Loucy (cell line): Measurements from ENCODE around the gene SMTNL2.

ENCODE experiments used
- H2AFZ ChIP-seq: fragments of 200-600 bp; sonication (generic); 2 replicates; pipeline ENCODE4 v1.6.0; 2016; ENCODE audit warnings: antibody characterized with exemption, mild to moderate bottlenecking, low read length, moderate library complexity
- H3F3A ChIP-seq: fragments of 200-600 bp; 2 replicates; pipeline ENCODE4 v1.6.0; 2016; ENCODE audit warnings: antibody characterized with exemption, low read depth, mild to moderate bottlenecking
- H3K27me3 ChIP-seq: fragments of 200-600 bp; sonication (generic); 2 replicates; pipeline ENCODE4 v1.6.1; 2014; ENCODE audit warnings: low read length, mild to moderate bottlenecking; ENCODE audit not compliant: insufficient read depth, poor library complexity, severe bottlenecking
- H3K36me3 ChIP-seq: fragments of 200-600 bp; sonication (generic); 2 replicates; pipeline ENCODE4 v1.6.1; 2016; ENCODE audit warnings: low read length; ENCODE audit not compliant: insufficient read depth
- H3K4me1 ChIP-seq: fragments of 200-600 bp; sonication (generic); 2 replicates; pipeline ENCODE4 v1.5.1; 2014; ENCODE audit warnings: low read length, mild to moderate bottlenecking; ENCODE audit not compliant: insufficient read depth, poor library complexity, severe bottlenecking
- H3K4me2 ChIP-seq: fragments of 200-600 bp; sonication (generic); 2 replicates; pipeline ENCODE4 v1.6.0; 2014; ENCODE audit warnings: antibody characterized with exemption, low read length, low read depth, mild to moderate bottlenecking; ENCODE audit not compliant: poor library complexity, severe bottlenecking
- H3K4me3 ChIP-seq: fragments of 200-600 bp; sonication (generic); 2 replicates; pipeline ENCODE4 v1.5.1; 2014; ENCODE audit warnings: low read length, mild to moderate bottlenecking, mixed read lengths; ENCODE audit not compliant: poor library complexity, severe bottlenecking
- H3K79me2 ChIP-seq: fragments of 200-600 bp; sonication (generic); 2 replicates; pipeline ENCODE4 v1.6.1; 2014; ENCODE audit warnings: low read length; ENCODE audit not compliant: insufficient read depth
- H3K9ac ChIP-seq: fragments of 200-600 bp; sonication (generic); 2 replicates; pipeline ENCODE4 v1.6.0; 2014; ENCODE audit warnings: mild to moderate bottlenecking, low read depth, low read length, moderate library complexity; ENCODE audit not compliant: poor library complexity, severe bottlenecking
- H3K9me2 ChIP-seq: fragments of 200-600 bp; sonication (generic); replicated peaks from 2 replicates; pipeline ENCODE4 v1.6.1; 2016; ENCODE audit warnings: low read depth, low read length, mixed read lengths
- H3K9me3 ChIP-seq: fragments of 200-600 bp; sonication (generic); 2 replicates; pipeline ENCODE4 v1.6.1; 2014; ENCODE audit warnings: mild to moderate bottlenecking, antibody characterized with exemption, low read length, low read depth; ENCODE audit not compliant: insufficient read depth
- H4K20me1 ChIP-seq: fragments of 200-600 bp; sonication (generic); 2 replicates; pipeline ENCODE4 v1.6.0; 2014; ENCODE audit warnings: antibody characterized with exemption, low read length, mild to moderate bottlenecking; ENCODE audit not compliant: insufficient read depth, poor library complexity, severe bottlenecking
- EZH2phosphoT487 ChIP-seq: fragments of 200-600 bp; IDR thresholded peaks from 2 replicates; pipeline ENCODE4 v1.6.1; 2018; ENCODE audit warnings: antibody characterized with exemption, mild to moderate bottlenecking, moderate library complexity, borderline replicate concordance
- TF ChIP-seq, protein P1 (sequence below): fragments of 200-600 bp; sonication (generic); conservative IDR thresholded peaks from 2 replicates; pipeline ENCODE4 v1.5.1; 2014; ENCODE audit warnings: mild to moderate bottlenecking, antibody characterized with exemption, low read length

The SMTNL2 gene

DNA sequence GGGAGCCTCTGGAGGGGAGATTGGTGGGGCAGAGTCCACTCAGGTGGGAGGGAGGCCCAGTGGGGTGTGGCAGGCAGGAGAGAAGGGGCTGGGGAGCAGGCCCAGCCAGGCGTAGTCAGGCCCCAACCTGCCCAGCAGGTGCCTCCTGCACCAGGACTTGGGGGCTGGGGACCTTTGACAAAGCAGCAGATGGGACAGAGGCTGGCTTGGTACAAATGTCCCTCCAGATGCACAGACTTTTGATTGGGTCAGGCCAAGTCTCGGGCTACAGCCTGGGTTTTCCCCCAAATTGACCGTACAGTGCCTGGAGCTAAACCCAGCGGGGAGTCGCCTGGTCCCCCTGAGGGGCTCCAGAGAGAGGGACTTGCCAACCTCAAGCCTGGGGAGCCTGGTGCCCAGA, 24.4 kb upstream of the SMTNL2 start:
- Histone ChIP-seq H3K9me2 (no peaks in the 10 kb centered on the region), H3K4me2 (no peak overlapping the region), H4K20me1 (no peaks in the 10 kb centered on the region), H3K36me3 (no peaks in the 10 kb centered on the region), H3F3A (no peaks in the 10 kb centered on the region), H3K4me3 (no peak overlapping the region), H3K9me3 (no peaks in the 10 kb centered on the region), H3K4me1 (peaks cover 27% of the 10 kb centered on the region), H3K79me2 (peaks cover 12% of the 10 kb centered on the region), H3K9ac (no peak overlapping the region), H3K27me3 (no peaks in the 10 kb centered on the region), H2AFZ (no peak overlapping the region)
- TF ChIP-seq, protein P1, sequence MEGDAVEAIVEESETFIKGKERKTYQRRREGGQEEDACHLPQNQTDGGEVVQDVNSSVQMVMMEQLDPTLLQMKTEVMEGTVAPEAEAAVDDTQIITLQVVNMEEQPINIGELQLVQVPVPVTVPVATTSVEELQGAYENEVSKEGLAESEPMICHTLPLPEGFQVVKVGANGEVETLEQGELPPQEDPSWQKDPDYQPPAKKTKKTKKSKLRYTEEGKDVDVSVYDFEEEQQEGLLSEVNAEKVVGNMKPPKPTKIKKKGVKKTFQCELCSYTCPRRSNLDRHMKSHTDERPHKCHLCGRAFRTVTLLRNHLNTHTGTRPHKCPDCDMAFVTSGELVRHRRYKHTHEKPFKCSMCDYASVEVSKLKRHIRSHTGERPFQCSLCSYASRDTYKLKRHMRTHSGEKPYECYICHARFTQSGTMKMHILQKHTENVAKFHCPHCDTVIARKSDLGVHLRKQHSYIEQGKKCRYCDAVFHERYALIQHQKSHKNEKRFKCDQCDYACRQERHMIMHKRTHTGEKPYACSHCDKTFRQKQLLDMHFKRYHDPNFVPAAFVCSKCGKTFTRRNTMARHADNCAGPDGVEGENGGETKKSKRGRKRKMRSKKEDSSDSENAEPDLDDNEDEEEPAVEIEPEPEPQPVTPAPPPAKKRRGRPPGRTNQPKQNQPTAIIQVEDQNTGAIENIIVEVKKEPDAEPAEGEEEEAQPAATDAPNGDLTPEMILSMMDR: no peak
- TF ChIP-seq EZH2phosphoT487: no peak

DNA sequence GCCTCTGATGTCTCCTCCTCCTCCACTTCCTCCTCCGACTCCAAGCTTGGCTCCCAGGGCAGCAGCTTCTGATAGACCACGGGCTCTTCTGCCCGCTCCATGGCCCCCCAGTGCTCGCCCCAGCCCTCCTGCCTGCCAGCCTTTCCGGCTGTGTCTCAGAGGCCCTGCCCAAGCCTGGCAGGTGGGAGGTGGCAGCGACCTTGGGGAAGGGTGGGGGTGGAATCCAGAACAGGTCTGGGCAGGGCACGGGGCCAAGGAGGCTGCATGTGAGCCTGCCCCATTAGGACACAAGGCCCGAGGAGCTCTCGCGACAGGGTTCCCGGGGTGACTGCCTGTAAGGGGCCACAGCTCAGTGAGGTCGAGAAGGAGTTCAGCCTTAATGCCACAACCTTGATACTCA, 23.9 kb upstream of the SMTNL2 start, which contains the start of gene GGT6:
Gene GGT6, minus strand, starts transcription at position 157 of the 400 bp plus-strand sequence. Its CDS starts 56 bp downstream, at position 101.
- TF ChIP-seq, protein P1: no peak
- TF ChIP-seq EZH2phosphoT487: no peak
- H3K4me1 ChIP-seq: peaks cover 27% of the 10 kb centered on the region
- H3K9me3 ChIP-seq: no peaks in the 10 kb centered on the region
- H2AFZ ChIP-seq: no peak within 1 kb of the TSS
- H3K4me3 ChIP-seq: no peak within 1 kb of the TSS
- H3K4me2 ChIP-seq: peak within 1 kb of the TSS; percentile 60
- H3K79me2 ChIP-seq: peaks cover 10% of the 10 kb centered on the region; the same call in 1 of the 2 replicates
- H3K9me2 ChIP-seq: no peaks in the 10 kb centered on the region
- H3K9ac ChIP-seq: no peak within 1 kb of the TSS
- H4K20me1 ChIP-seq: no peaks in the 10 kb centered on the region
- H3F3A ChIP-seq: no peaks in the 10 kb centered on the region
- no peaks in the 10 kb centered on the region for H3K27me3 ChIP-seq
- H3K36me3 ChIP-seq: no peaks in the 10 kb centered on the region

DNA sequence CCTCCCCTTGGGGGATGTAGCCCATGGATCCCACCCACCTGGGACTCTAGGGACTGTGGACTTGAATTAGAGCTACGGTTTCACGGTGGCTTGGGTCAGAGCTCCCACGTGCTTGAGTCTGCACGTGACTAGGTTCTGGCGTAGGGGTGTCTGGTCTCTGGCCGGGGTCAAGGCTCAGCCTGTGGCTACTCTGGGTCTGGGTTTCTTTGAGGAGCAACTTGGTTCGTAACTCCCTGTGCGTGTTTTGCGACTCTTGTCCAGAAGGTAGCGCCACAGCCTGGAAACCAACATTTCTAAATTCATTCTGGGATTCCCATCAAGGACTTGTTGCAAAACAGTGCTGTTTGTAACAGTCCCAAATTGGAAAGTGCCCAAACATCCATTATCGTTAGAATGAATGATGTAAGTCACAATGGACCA, 23.5 kb upstream of the SMTNL2 start:
- H3K27me3 ChIP-seq: no peaks in the 10 kb centered on the region
- TF ChIP-seq, protein P1: peak; percentile 34
- TF ChIP-seq EZH2phosphoT487: no peak
- peaks cover 25% of the 10 kb centered on the region for H3K4me1 ChIP-seq
- H3K36me3 ChIP-seq: no peaks in the 10 kb centered on the region
- no peak overlapping the region for H3K4me2 ChIP-seq
- H3K9me3 ChIP-seq: no peaks in the 10 kb centered on the region
- no peaks in the 10 kb centered on the region for H3F3A ChIP-seq
- H3K9me2 ChIP-seq: no peaks in the 10 kb centered on the region
- peaks cover 8% of the 10 kb centered on the region; the same call in 1 of the 2 replicates for H3K79me2 ChIP-seq
- no peak overlapping the region for H2AFZ ChIP-seq
- H3K9ac ChIP-seq: no peak overlapping the region
- H3K4me3 ChIP-seq: no peak overlapping the region
- no peaks in the 10 kb centered on the region for H4K20me1 ChIP-seq
